HL-60 (cell line): ENCODE measurements around the gene ZNF423.

Source experiments
- DNase-seq, 2 experiments: peaks; one replicate each; pipeline ENCODE4 v3.0.0-alpha.2; 2010 to 2020; ENCODE audit warnings: low read depth in 1 of 2, low spot score in 1 of 2
- H3K27ac ChIP-seq: fragments of 250-450 bp; sonication (Bioruptor Pico); replicated peaks from 2 replicates; pipeline ENCODE4 v1.5.1; 2020; ENCODE audit warnings: mild to moderate bottlenecking, moderate library complexity
- H3K27me3 ChIP-seq: fragments of 250-450 bp; sonication (Bioruptor Pico); 2 replicates; pipeline ENCODE4 v1.5.1; 2021; ENCODE audit warnings: mild to moderate bottlenecking, moderate library complexity; ENCODE audit not compliant: insufficient read depth, poor library complexity, severe bottlenecking
- H3K4me3 ChIP-seq: replicated peaks from 2 replicates; pipeline ENCODE4 v1.5.1; 2011; ENCODE audit warnings: mild to moderate bottlenecking, control low read depth, low read length; ENCODE audit not compliant: insufficient read depth
- GABPA ChIP-seq: IDR thresholded peaks from 2 replicates; pipeline ENCODE4 v1.6.1; 2012; ENCODE audit warnings: low read depth
- POLR2AphosphoS5 ChIP-seq: IDR thresholded peaks from 2 replicates; pipeline ENCODE4 v1.6.1; 2012; ENCODE audit warnings: low read depth
- SPI1 ChIP-seq: IDR thresholded peaks from 2 replicates; pipeline ENCODE4 v1.6.1; 2012; ENCODE audit warnings: low read depth, mild to moderate bottlenecking, borderline replicate concordance
- TF ChIP-seq, protein P1 (sequence below): IDR thresholded peaks from 2 replicates; pipeline ENCODE4 v1.6.1; 2012; ENCODE audit warnings: low read depth; ENCODE audit not compliant: insufficient replicate concordance
- TF ChIP-seq, protein P2 (sequence below): IDR thresholded peaks from one replicate; pipeline ENCODE4 v1.5.1; 2011; ENCODE audit warnings: low read length, control low read depth, inconsistent platforms; ENCODE audit not compliant: insufficient read depth

Gene ZNF423

DNA sequence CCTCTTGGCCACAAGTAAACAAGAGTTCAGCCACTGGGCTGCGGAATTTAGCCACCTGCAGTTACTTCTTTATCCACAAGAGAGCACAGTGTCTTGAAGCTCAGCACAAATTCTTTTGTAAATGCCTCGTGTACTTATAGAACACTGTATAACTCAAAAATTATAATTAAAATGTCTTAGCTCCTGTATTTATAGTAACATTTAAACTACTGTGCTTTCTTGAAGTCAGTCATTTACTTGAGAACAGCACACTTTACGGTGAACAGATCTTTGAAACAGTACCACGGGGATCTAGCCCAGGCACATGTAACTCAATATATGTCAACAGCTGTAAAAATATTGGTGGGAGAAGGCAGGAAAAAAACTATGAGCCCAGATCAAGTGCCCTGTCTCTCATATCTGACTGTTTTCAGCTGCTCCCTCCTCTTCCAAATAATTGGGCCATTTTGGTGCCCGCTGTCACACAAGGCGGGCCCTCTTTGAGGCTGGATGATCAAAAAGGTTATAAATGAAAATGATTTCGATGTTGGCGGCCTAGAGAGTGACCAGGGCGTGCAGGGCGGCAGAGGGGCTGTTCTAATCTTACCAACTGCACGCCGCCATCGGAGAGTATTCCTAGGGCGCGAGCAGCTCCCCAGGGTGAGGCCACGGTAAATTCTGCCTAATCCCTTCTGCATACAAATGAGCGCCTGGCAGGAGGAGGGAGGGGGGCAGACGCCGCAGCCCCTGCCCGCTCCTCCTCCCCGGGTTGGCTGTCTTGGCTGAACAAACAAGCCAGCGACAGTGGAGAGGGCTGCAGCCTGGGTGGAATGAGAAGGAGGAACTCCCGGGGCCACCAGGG lies 299.1 kb downstream of the ZNF423 start:
- H3K4me3 ChIP-seq: no peak overlapping the region

DNA sequence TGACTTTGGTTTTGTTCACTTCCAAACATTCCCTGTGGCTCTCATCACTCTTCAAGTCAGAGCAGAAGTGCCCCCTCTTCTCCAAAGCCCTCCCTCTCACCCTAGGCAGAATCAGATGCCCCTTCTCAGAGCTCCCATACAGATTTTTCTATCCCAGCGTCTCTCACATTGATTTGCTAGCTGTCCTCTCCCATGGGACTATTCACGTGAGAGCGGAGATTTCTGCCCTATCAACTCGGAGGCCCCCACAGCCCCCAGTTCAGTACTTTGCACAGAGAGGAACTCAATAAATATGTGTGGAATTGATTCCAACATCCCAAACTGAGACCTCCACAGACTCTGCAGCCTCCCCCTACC lies 299.7 kb downstream of the ZNF423 start:
- DNase-seq: no peak

More for the DNA sequence above, 299.1 kb downstream of the ZNF423 start:
- Histone ChIP-seq H3K27me3 (no peaks in the 10 kb centered on the region), H3K27ac (no peak overlapping the region)
- no peak for DNase-seq
- no peak for TF ChIP-seq POLR2AphosphoS5
- no peak for TF ChIP-seq SPI1
- TF ChIP-seq, protein P1, sequence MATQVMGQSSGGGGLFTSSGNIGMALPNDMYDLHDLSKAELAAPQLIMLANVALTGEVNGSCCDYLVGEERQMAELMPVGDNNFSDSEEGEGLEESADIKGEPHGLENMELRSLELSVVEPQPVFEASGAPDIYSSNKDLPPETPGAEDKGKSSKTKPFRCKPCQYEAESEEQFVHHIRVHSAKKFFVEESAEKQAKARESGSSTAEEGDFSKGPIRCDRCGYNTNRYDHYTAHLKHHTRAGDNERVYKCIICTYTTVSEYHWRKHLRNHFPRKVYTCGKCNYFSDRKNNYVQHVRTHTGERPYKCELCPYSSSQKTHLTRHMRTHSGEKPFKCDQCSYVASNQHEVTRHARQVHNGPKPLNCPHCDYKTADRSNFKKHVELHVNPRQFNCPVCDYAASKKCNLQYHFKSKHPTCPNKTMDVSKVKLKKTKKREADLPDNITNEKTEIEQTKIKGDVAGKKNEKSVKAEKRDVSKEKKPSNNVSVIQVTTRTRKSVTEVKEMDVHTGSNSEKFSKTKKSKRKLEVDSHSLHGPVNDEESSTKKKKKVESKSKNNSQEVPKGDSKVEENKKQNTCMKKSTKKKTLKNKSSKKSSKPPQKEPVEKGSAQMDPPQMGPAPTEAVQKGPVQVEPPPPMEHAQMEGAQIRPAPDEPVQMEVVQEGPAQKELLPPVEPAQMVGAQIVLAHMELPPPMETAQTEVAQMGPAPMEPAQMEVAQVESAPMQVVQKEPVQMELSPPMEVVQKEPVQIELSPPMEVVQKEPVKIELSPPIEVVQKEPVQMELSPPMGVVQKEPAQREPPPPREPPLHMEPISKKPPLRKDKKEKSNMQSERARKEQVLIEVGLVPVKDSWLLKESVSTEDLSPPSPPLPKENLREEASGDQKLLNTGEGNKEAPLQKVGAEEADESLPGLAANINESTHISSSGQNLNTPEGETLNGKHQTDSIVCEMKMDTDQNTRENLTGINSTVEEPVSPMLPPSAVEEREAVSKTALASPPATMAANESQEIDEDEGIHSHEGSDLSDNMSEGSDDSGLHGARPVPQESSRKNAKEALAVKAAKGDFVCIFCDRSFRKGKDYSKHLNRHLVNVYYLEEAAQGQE: no peak
- no peak for TF ChIP-seq GABPA
- TF ChIP-seq, protein P2, sequence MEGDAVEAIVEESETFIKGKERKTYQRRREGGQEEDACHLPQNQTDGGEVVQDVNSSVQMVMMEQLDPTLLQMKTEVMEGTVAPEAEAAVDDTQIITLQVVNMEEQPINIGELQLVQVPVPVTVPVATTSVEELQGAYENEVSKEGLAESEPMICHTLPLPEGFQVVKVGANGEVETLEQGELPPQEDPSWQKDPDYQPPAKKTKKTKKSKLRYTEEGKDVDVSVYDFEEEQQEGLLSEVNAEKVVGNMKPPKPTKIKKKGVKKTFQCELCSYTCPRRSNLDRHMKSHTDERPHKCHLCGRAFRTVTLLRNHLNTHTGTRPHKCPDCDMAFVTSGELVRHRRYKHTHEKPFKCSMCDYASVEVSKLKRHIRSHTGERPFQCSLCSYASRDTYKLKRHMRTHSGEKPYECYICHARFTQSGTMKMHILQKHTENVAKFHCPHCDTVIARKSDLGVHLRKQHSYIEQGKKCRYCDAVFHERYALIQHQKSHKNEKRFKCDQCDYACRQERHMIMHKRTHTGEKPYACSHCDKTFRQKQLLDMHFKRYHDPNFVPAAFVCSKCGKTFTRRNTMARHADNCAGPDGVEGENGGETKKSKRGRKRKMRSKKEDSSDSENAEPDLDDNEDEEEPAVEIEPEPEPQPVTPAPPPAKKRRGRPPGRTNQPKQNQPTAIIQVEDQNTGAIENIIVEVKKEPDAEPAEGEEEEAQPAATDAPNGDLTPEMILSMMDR: no peak

DNA sequence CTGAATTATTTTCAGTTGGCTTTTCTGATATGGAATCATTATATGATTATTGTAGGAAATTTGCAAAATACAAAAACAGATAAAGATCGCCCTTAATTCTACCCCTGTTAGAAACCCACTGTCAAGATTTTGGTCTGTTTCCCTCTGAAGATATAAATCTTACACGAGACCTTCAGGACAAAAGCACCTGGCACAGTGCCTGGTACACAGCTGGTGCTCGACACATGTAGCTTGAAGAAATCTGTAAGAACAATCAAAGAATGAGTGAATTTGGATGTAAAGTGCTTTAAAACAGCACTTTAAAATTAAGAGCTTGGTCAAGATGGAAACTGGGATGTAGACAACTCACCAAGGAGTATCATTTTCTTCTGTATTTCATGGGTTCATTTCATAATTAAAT lies 301.2 kb downstream of the ZNF423 start:
- no peak for TF ChIP-seq POLR2AphosphoS5
- no peak for TF ChIP-seq GABPA
- TF ChIP-seq SPI1: no peak
- TF ChIP-seq, protein P2: no peak
- TF ChIP-seq, protein P1: no peak
- no peak overlapping the region for H3K27ac ChIP-seq
- no peak overlapping the region for H3K4me3 ChIP-seq
- no peaks in the 10 kb centered on the region for H3K27me3 ChIP-seq
- no peak for DNase-seq

More for the DNA sequence above, 299.7 kb downstream of the ZNF423 start:
- Histone ChIP-seq H3K27ac (no peak overlapping the region), H3K27me3 (no peaks in the 10 kb centered on the region), H3K4me3 (no peak overlapping the region)
- TF ChIP-seq POLR2AphosphoS5 (no peak), SPI1 (no peak), GABPA (no peak)
- TF ChIP-seq, protein P2: no peak
- TF ChIP-seq, protein P1: no peak
